SKM-1 (cell line): ENCODE measurements around the gene CLCN4.

ENCODE experiments used
- DNase-seq: peaks from one replicate; lab custom pipeline; 2025; ENCODE audit not compliant: unreplicated experiment; lab: John Stamatoyannopoulos, UW

CLCN4 gene

GRCh38 chrX:10239611-10240064 is 82.9 kb downstream of the CLCN4 start:
- no peak for DNase-seq

- no peak for DNase-seq
Observed at GRCh38 chrX:10240918-10241317, 84.1 kb downstream of the CLCN4 start.

GRCh38 chrX:10242026-10242425 is 85.3 kb downstream of the CLCN4 start:
- DNase-seq, result no peak

- no peak for DNase-seq
Observed at GRCh38 chrX:10243106-10243505, 86.3 kb downstream of the CLCN4 start.

GRCh38 chrX:10244915-10245622 is 88.3 kb downstream of the CLCN4 start:
- DNase-seq, result no peak

- no peak for DNase-seq
Observed at GRCh38 chrX:10245886-10246285, 89.1 kb downstream of the CLCN4 start.

GRCh38 chrX:10246297-10246696 is 89.5 kb downstream of the CLCN4 start:
- no peak for DNase-seq

- no peak for DNase-seq
Observed at GRCh38 chrX:10246846-10247245, 90.1 kb downstream of the CLCN4 start.

GRCh38 chrX:10254739-10255138 is 98.0 kb downstream of the CLCN4 start:
- no peak for DNase-seq

- no peak for DNase-seq
Observed at GRCh38 chrX:10259716-10260115, 102.9 kb downstream of the CLCN4 start.

GRCh38 chrX:10265775-10266174 is 109.0 kb downstream of the CLCN4 start:
- DNase-seq, result no peak

GRCh38 chrX:10278716-10279115 is 121.9 kb downstream of the CLCN4 start:
- no peak for DNase-seq

GRCh38 chrX:10280071-10280470 is 123.3 kb downstream of the CLCN4 start:
- no peak for DNase-seq

GRCh38 chrX:10282490-10282889 is 125.7 kb downstream of the CLCN4 start:
- no peak for DNase-seq

- no peak for DNase-seq
Observed at GRCh38 chrX:10286195-10286594, 129.4 kb downstream of the CLCN4 start.
